Calu3 (cell line): ENCODE measurements around the gene KPNA4. TPM values are rescaled to one million over a fixed set of nuclear protein-coding genes. Genes with fewer than 3 reads are reported as not detected.
"Not testable (repeated sequence)": the region's sequence is repeated elsewhere in the genome, so short reads cannot be mapped to it uniquely, and the experiment has no call there.

Experiments
- BruUV-seq: library from RNA; stranded (reverse); fragments of 400-500 nt; replicated peaks from 2 replicates; lab custom pipeline; 2021; lab: Mats Ljungman, UMichigan
- CTCF ChIA-PET: fragments of 300-600 bp; sonication (Branson Sonifier 250); formaldehyde crosslinking; loops from one replicate; lab custom pipeline; 2022; ENCODE audit warnings: antibody characterized with exemption; lab: Charles Lee
- DNase-seq: peaks from one replicate; pipeline ENCODE4 v3.0.0; 2022
- H3K27ac Mint-ChIP-seq: one replicate; pipeline ENCODE4 v1.8.0; 2022; ENCODE audit warnings: mixed read lengths; ENCODE audit not compliant: unreplicated experiment
- H3K27me3 Mint-ChIP-seq: one replicate; pipeline ENCODE4 v1.8.0; 2022; ENCODE audit warnings: mixed read lengths; ENCODE audit not compliant: unreplicated experiment
- H3K36me3 Mint-ChIP-seq: one replicate; pipeline ENCODE4 v1.8.0; 2022; ENCODE audit warnings: mild to moderate bottlenecking, moderate library complexity, mixed read lengths; ENCODE audit not compliant: insufficient read depth, unreplicated experiment
- H3K4me1 Mint-ChIP-seq: one replicate; pipeline ENCODE4 v1.8.0; 2022; ENCODE audit warnings: mild to moderate bottlenecking, low read depth, mixed read lengths; ENCODE audit not compliant: unreplicated experiment
- H3K4me3 Mint-ChIP-seq: one replicate; pipeline ENCODE4 v1.8.0; 2022; ENCODE audit warnings: mild to moderate bottlenecking, low read depth, moderate library complexity, mixed read lengths; ENCODE audit not compliant: unreplicated experiment
- H3K9me3 Mint-ChIP-seq: one replicate; pipeline ENCODE4 v1.8.0; 2022; ENCODE audit warnings: low read depth, mixed read lengths; ENCODE audit not compliant: unreplicated experiment
- CTCF ChIP-seq: fragments of 200-600 bp; IDR thresholded peaks from one replicate; pipeline ENCODE4 v1.8.0; 2022; ENCODE audit warnings: antibody characterized with exemption; ENCODE audit not compliant: unreplicated experiment
- intact Hi-C: fragments of 100-400 bp; cut with micrococcal nuclease; formaldehyde crosslinking; loops from one replicate; pipeline ENCODE4 v1.10.0; 2022; ENCODE audit not compliant: unreplicated experiment
- total RNA-seq: library from RNA; stranded (reverse); gene quantifications from 2 replicates; pipeline ENCODE4 v1.2.3, GENCODE V29; 2022

KPNA4 gene
- total RNA-seq, 1 experiment from 2014 or later: 117 TPM

- BruUV-seq: no TSS peak
- CTCF ChIA-PET: interaction anchor here (0.6 to 0.7 kb wide), 2 partner anchors 27 to 241 kb away, joined by 3 to 4 read pairs; no protein-coding TSS in a partner anchor
- Mint-ChIP-seq H3K27ac (no peak overlapping the region), H3K4me3 (no peak overlapping the region), H3K36me3 (no peaks in the 10 kb centered on the region), H3K9me3 (no peaks in the 10 kb centered on the region), H3K4me1 (no peaks in the 10 kb centered on the region), H3K27me3 (peaks cover 39% of the 10 kb centered on the region)
- no peak for TF ChIP-seq CTCF
- intact Hi-C loops: no loop called here
- DNase-seq: no peak
These were observed 107.2 kb downstream of the KPNA4 start for GRCh38 chr3:160458151-160458550.

- DNase-seq: no peak
- Mint-ChIP-seq H3K36me3 (no peaks in the 10 kb centered on the region), H3K4me1 (peaks cover 1% of the 10 kb centered on the region), H3K27me3 (peaks cover 19% of the 10 kb centered on the region), H3K27ac (no peak overlapping the region), H3K9me3 (no peaks in the 10 kb centered on the region), H3K4me3 (no peak overlapping the region)
- BruUV-seq: no TSS peak
- CTCF ChIA-PET: interaction anchor here (0.6 kb wide), 1 partner anchor 404 kb away, joined by 4 read pairs; no protein-coding TSS in a partner anchor
- intact Hi-C loops: no loop called here
- no peak for TF ChIP-seq CTCF
These were observed 109.5 kb downstream of the KPNA4 start for GRCh38 chr3:160455846-160456245.

GRCh38 chr3:160454995-160455394 lies 110.4 kb downstream of the KPNA4 start:
- Mint-ChIP-seq H3K4me3 (no peak overlapping the region), H3K4me1 (peaks cover 10% of the 10 kb centered on the region), H3K9me3 (peaks cover 2% of the 10 kb centered on the region), H3K27me3 (peaks cover 19% of the 10 kb centered on the region), H3K27ac (no peak overlapping the region), H3K36me3 (peaks cover 6% of the 10 kb centered on the region)
- intact Hi-C loops: no loop called here
- TF ChIP-seq CTCF: no peak
- no peak for DNase-seq
- CTCF ChIA-PET: interaction anchor here (0.6 kb wide), 1 partner anchor 618 kb away, joined by 3 read pairs; no protein-coding TSS in a partner anchor
- no TSS peak for BruUV-seq

GRCh38 chr3:160452251-160452650 lies 113.1 kb downstream of the KPNA4 start:
- H3K27ac Mint-ChIP-seq, BruUV-seq, H3K9me3 Mint-ChIP-seq, CTCF ChIA-PET, DNase-seq, H3K27me3 Mint-ChIP-seq, H3K4me3 Mint-ChIP-seq, intact Hi-C loops: not testable (repeated sequence)
- H3K4me1 Mint-ChIP-seq: peaks cover 29% of the 10 kb centered on the region
- peaks cover 23% of the 10 kb centered on the region for H3K36me3 Mint-ChIP-seq

DNA sequence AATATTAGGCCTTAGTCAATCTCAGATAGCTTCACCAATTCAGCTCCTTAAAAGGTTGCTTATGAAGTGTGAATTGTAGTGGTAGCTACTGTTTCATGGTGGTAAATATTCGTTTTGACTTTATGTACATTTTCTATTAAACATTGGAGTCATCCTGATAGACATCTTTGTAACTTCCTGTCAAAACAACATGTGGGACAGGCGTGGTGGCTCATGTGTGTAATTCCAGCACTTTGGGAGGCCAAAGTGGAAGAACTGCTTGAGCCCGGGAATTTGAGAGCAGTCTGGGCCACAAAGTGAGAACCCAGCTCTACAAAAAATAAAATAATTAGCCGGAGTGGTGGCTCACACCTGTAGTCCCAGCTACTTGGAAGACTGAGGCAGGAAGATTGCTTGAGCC lies 113.8 kb downstream of the KPNA4 start:
- Mint-ChIP-seq H3K27ac (no peak overlapping the region), H3K36me3 (peaks cover 23% of the 10 kb centered on the region), H3K4me1 (peaks cover 29% of the 10 kb centered on the region), H3K27me3 (no peaks in the 10 kb centered on the region), H3K9me3 (peaks cover 2% of the 10 kb centered on the region), H3K4me3 (no peak overlapping the region)
- intact Hi-C loops: no loop called here
- no peak for TF ChIP-seq CTCF
- no peak for DNase-seq
- CTCF ChIA-PET: no interaction called here
- BruUV-seq: no TSS peak
